ENCODE results near the gene SLC22A23.

- TF ChIP-seq CTCF (conservative IDR thresholded peaks at IDR 0.05; ENCODE audit: low read depth in 2 of 2) (no peak), POLR2AphosphoS5 (IDR thresholded peaks at IDR 0.05; ENCODE audit: low read depth) (no peak), REST (IDR thresholded peaks at IDR 0.05; ENCODE audit: unreplicated experiment) (no peak), EZH2 (IDR thresholded peaks at IDR 0.05; ENCODE audit: low read depth, unreplicated experiment) (no peak), EZH2phosphoT487 (IDR thresholded peaks at IDR 0.05; ENCODE audit: unreplicated experiment) (no peak)
These were observed 109.6 kb downstream of the SLC22A23 start for GRCh38 chr6:3347247-3347646.
